Measurements from ENCODE around the gene CASZ1. TPM values are rescaled to one million over a fixed set of nuclear protein-coding genes. Genes with fewer than 3 reads are reported as not detected.

CASZ1 gene
- total RNA-seq, 2 donors from 2014 or later = 44.3 to 50.3 TPM

DNA sequence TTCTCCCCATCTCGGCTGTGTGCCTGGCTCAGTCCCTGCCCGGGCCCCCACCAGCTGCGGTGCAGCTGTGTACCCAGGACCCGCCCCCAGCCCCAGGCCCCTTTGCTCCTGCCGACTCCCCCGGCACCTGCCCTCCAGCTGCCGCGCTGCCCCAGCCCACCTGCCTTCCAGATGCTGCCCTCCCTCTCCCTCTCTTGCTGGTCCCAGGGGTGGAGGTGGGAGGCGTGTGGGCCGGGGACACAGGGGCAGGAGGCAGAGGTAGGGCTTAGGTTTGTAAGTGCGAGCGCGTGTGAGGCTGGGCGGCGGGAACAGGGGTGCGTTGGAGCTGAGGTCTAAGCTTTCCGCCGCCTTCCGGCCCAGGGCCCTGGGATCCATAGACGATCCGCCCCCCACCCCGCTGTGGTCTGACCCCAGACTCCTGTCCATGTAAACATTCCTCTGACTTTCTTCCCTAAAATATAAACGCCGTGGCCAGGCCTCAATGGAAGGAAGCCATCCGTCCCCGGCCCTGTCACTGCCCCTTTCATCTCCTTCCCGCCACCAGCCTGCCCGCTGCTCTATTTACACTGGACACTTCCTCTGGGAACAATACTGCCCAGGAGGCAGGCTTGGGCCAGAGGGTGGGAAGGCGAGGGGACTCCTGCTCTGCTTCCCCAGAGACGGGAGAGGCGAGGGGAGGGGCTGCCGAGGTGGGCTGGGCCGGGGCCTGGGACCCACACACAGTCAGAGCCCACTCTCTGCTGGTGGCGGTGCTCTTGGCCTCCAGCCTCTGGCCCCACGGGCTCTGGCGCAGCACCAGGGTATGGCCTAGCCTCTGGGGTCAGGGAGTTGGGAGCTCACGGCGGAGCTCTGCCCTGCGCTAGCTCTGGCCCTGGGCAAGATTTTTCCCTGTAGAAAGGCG, 128.3 kb downstream of the CASZ1 start:
- Histone ChIP-seq H3K9me3 (no peaks in the 10 kb centered on the region), H3K27ac (peak overlapping the region; percentile 90 to 93), H3K27me3 (no peaks in the 10 kb centered on the region), H3K36me3 (peaks cover 12% of the 10 kb centered on the region), H3K4me3 (no peak overlapping the region), H3K4me1 (peaks cover 0 to 98% of the 10 kb centered on the region in 2 donors)
- TF ChIP-seq, protein P1, sequence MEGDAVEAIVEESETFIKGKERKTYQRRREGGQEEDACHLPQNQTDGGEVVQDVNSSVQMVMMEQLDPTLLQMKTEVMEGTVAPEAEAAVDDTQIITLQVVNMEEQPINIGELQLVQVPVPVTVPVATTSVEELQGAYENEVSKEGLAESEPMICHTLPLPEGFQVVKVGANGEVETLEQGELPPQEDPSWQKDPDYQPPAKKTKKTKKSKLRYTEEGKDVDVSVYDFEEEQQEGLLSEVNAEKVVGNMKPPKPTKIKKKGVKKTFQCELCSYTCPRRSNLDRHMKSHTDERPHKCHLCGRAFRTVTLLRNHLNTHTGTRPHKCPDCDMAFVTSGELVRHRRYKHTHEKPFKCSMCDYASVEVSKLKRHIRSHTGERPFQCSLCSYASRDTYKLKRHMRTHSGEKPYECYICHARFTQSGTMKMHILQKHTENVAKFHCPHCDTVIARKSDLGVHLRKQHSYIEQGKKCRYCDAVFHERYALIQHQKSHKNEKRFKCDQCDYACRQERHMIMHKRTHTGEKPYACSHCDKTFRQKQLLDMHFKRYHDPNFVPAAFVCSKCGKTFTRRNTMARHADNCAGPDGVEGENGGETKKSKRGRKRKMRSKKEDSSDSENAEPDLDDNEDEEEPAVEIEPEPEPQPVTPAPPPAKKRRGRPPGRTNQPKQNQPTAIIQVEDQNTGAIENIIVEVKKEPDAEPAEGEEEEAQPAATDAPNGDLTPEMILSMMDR (IDR thresholded peaks at IDR 0.05) = no peak
- no peak for DNase-seq (ENCODE audit: low spot score)

DNA sequence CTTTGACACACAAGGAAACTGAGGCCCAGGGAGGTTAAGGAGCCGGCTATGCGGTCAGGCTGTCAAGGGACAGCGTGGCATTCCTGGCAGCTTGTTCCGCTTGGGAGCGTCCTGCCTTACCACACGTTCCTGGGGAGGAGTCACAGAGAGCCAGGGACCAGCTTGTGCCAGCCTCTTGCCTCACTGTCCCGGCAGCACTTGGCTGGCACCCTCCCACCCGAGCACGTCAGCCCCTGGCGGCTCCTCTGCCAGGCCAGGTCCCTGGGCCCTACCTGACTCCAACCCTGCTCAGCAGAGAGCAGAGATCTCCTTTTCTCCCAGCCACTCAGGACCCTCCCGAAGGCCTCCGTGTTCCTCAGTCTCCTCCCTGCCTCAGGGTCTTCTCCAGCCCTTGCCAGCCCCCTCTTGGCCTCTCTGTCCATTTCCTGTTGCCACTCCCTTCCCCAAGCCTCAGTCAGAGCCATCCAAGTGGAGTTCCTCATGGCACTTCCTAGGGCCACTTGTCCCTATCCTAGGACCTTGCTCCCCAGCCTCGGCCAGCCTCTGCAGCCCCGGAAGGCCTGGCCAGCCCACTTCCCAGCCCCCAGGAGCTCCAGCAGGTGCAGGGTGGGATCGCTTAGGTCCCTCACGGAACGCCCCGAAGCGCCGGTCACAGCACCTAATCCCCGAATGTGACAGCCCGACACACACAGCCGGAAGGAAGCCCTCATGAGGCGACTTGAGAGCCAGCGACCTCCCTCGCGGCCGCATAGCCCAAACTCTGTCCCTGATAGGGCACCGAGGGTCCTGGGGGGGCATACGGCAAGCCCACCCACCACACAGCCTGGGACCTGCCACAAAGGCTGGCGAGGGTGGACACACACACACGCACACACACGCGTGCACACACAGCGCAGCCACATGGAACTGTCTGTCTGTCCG, 130.3 kb downstream of the CASZ1 start:
- Histone ChIP-seq H3K27ac (peak overlapping the region; percentile 90 to 93), H3K27me3 (no peaks in the 10 kb centered on the region), H3K9me3 (no peaks in the 10 kb centered on the region), H3K4me1 (peaks cover 0 to 84% of the 10 kb centered on the region in 2 donors), H3K4me3 (no peak overlapping the region), H3K36me3 (peaks cover 12% of the 10 kb centered on the region)
- peak; percentile 71 for DNase-seq (ENCODE audit: low spot score)
- TF ChIP-seq, protein P1 (IDR thresholded peaks at IDR 0.05) = no peak

DNA sequence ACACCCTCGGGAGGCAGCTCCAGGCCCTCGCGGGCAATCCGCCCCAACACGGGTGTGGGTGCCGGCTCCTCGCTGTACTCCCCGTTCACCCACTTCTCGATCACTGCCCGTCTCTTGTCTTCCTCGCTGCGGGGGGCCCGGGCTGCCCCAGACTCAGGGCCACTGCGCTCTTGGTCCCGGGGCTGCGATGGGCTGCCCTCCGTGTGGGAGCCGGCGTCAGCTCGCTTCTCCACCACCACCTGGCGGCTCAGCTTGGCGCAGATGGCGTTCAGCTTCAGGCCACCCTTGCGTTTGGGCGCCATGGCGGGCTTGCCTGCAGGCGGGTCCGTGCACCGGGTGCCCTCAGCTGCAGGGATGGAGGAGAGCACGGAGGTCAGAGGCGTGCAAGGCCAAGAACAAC, 131.2 kb downstream of the CASZ1 start:
- H3K27ac ChIP-seq = peak overlapping the region; percentile 90 to 93
- peaks cover 16% of the 10 kb centered on the region for H3K36me3 ChIP-seq
- TF ChIP-seq, protein P1 (IDR thresholded peaks at IDR 0.05) = no peak
- no peak overlapping the region for H3K4me3 ChIP-seq
- DNase-seq (ENCODE audit: low spot score) = no peak
- H3K27me3 ChIP-seq = no peaks in the 10 kb centered on the region
- H3K9me3 ChIP-seq = no peaks in the 10 kb centered on the region
- H3K4me1 ChIP-seq = peaks cover 0 to 76% of the 10 kb centered on the region in 2 donors

DNA sequence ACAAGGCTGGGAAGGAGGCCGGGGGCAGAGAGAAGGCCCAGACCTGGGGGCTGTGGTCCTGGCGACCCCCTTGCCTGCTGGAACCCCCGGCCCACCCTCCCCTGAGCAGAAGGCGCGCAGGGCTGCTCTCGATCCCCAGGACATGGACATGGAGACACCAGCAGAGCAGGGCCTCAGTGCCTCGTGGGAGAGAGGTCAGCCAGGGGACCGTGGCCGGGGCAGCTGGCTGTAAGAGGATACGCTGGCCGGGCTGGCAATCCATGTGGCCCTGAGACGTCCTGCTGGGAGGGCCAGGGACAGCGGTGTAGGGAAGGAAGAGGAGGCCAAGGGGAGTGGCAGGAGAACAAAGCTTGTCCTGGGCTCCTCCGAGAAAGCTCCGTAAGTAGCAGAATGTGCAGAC, 132.2 kb downstream of the CASZ1 start:
- Histone ChIP-seq H3K4me1 (peaks cover 0 to 66% of the 10 kb centered on the region in 2 donors), H3K9me3 (no peaks in the 10 kb centered on the region), H3K27ac (peak overlapping the region; percentile 90 to 93), H3K27me3 (no peaks in the 10 kb centered on the region), H3K4me3 (no peak overlapping the region), H3K36me3 (peaks cover 23% of the 10 kb centered on the region)
- DNase-seq (ENCODE audit: low spot score) = no peak
- TF ChIP-seq, protein P1 (IDR thresholded peaks at IDR 0.05) = no peak

DNA sequence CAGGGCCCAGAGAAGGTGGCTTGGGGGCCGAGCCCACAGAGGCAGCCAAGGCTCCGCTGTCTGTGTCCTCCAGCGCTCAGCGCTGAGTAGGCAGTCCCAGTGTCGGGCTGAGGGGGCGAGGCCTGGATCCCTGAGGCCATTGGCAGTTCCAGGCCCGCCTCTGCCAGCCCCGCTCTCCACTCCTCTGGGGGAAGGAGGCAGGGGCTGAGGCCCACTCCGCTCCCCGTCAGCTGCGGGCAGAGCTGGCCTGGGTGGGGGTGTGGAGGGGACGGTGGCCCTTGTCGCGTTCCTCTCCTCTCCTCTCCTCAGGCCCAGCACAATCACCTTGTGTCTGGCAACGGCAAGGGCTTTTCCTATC, 132.8 kb downstream of the CASZ1 start:
- peak overlapping the region in 1 of 2 donors; percentile 9 for H3K4me3 ChIP-seq
- peaks cover 29% of the 10 kb centered on the region for H3K36me3 ChIP-seq
- peak overlapping the region; percentile 90 to 93 for H3K27ac ChIP-seq
- no peaks in the 10 kb centered on the region for H3K9me3 ChIP-seq
- peaks cover 0 to 60% of the 10 kb centered on the region in 2 donors for H3K4me1 ChIP-seq
- DNase-seq (ENCODE audit: low spot score) = peak; percentile 75
- no peaks in the 10 kb centered on the region for H3K27me3 ChIP-seq
- TF ChIP-seq, protein P1 (IDR thresholded peaks at IDR 0.05) = no peak
